Uterus (tissue), 4 donors: Measurements from ENCODE around the gene GATA2. TPM values are rescaled to one million over a fixed set of nuclear protein-coding genes. Genes with fewer than 3 reads are reported as not detected.

ENCODE experiments used
- DNase-seq, 2 donors: peaks; one replicate each; pipeline ENCODE4 v3.0.0-alpha.2; 2019 to 2020
- H3K27ac ChIP-seq, 2 donors: fragments of 200-600 bp; sonication (generic); 1 replicate in 1 of 2; 2 replicates in 1 of 2; pipeline ENCODE4 v1.5.1; 2016 to 2018
- H3K27me3 ChIP-seq, 2 donors: fragments of 200-600 bp; sonication (generic); one replicate each; pipeline ENCODE4 v1.5.1; 2018 to 2019; ENCODE audit warnings: control low read depth in 1 of 2
- H3K36me3 ChIP-seq, 2 donors: fragments of 200-600 bp; sonication (generic); one replicate each; pipeline ENCODE4 v1.5.1; 2019; ENCODE audit warnings: control low read depth in 1 of 2
- H3K4me1 ChIP-seq, 2 donors: fragments of 200-600 bp; sonication (generic); one replicate each; pipeline ENCODE4 v1.5.1; 2018 to 2019; ENCODE audit warnings: control low read depth in 1 of 2
- H3K4me3 ChIP-seq, 2 donors: fragments of 200-600 bp; sonication (generic); 1 replicate in 1 of 2; 2 replicates in 1 of 2; pipeline ENCODE4 v1.5.1; 2018 to 2019; ENCODE audit warnings: mild to moderate bottlenecking in 1 of 2
- H3K9me3 ChIP-seq, 2 donors: fragments of 200-600 bp; sonication (generic); one replicate each; pipeline ENCODE4 v1.5.1; 2019; ENCODE audit warnings: control low read depth in 1 of 2
- CTCF ChIP-seq, 4 experiments: fragments of 200-600 bp in 2 of 4; fragments of 450-650 bp in 2 of 4; sonication (generic) in 2 of 4; IDR thresholded peaks; one replicate each; pipeline ENCODE4 v1.5.1; 2016 to 2019; ENCODE audit warnings: antibody characterized with exemption in 4 of 4, mild to moderate bottlenecking in 2 of 4, moderate library complexity in 1 of 4
- POLR2A ChIP-seq, 2 donors: fragments of 450-650 bp; IDR thresholded peaks; one replicate each; pipeline ENCODE4 v1.6.1; 2016; ENCODE audit warnings: antibody characterized with exemption in 2 of 2, mild to moderate bottlenecking in 1 of 2, moderate library complexity in 1 of 2
- intact Hi-C: fragments of 100-400 bp; cut with DNase I; formaldehyde crosslinking; loops from one replicate; pipeline ENCODE4 v1.15.1; 2023; ENCODE audit warnings: low total_unique reads
- total RNA-seq, 4 donors: library from RNA; depleted of rRNA in 3 of 4; stranded (reverse); fragments of >200 nt in 3 of 4; gene quantifications; one replicate each; pipeline versions ENCODE4 v1.1.0 to v1.2.4, GENCODE V29; 2014 to 2023
- donor health status: DM: yes; HTN: yes; CAD: no.

Gene GATA2
- total RNA-seq, 4 donors from 2014 or later: 30.9 to 171 (median 52.5) TPM

DNA sequence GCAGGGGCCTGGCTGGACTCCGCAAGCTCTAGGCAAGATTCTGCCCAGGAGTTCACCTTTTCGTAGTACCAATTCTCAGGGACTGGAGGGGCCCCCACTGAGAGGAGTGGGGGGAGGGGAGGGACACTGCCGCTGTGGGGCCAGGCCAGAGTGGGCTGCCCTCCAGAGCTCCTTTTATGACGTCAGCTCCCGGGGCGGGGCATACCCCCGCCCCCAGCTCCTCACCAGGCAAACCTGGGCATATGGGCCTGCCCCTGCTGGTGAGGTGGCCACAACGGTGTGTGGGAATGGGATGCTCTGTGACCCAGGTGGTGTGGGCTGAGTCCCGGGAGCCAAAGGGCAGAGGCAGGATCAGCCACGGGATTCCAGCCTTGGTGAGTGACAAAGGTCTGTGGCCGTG is 29.6 kb downstream of the GATA2 start:
- Histone ChIP-seq H3K4me1 (no peaks in the 10 kb centered on the region), H3K27me3 (no peaks in the 10 kb centered on the region), H3K36me3 (no peaks in the 10 kb centered on the region), H3K27ac (no peak overlapping the region), H3K9me3 (no peaks in the 10 kb centered on the region), H3K4me3 (no peak overlapping the region)
- intact Hi-C loops: no loop called here
- TF ChIP-seq POLR2A (IDR thresholded peaks at IDR 0.05) (no peak), CTCF (IDR thresholded peaks at IDR 0.05) (no peak)
- no peak for DNase-seq

DNA sequence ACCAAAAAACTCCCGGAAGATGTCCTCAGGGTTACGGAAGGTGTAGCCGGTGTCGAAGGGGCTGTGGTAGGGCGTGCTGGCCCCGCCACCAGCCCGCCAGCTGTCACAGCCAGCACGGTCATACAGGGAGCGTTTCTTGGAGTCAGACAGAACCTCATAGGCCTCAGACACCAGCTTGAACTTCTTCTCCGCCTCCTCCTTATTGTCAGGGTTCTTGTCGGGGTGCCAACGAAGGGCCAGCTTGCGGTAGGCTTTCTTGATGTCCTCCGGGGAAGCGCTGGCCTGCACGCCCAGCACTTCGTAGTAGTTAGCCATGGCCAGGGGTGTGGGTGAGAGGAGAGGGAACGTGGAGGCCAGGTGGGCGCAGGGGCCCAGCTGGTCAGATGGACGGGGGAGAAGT is 30.1 kb downstream of the GATA2 start:
- Histone ChIP-seq H3K4me3 (no peak overlapping the region), H3K4me1 (no peaks in the 10 kb centered on the region), H3K27me3 (no peaks in the 10 kb centered on the region), H3K9me3 (no peaks in the 10 kb centered on the region), H3K36me3 (no peaks in the 10 kb centered on the region), H3K27ac (no peak overlapping the region)
- intact Hi-C loops: no loop called here
- DNase-seq: no peak
- TF ChIP-seq POLR2A (IDR thresholded peaks at IDR 0.05) (no peak), CTCF (IDR thresholded peaks at IDR 0.05) (no peak)

GRCh38 chr3:128462341-128462910 is 30.6 kb downstream of the GATA2 start:
- H3K4me3 ChIP-seq: no peak overlapping the region
- no peak overlapping the region for H3K27ac ChIP-seq
- no peaks in the 10 kb centered on the region for H3K9me3 ChIP-seq
- no peaks in the 10 kb centered on the region for H3K27me3 ChIP-seq
- intact Hi-C loops: no loop called here
- H3K4me1 ChIP-seq: no peaks in the 10 kb centered on the region
- TF ChIP-seq POLR2A (IDR thresholded peaks at IDR 0.05) (no peak), CTCF (IDR thresholded peaks at IDR 0.05) (no peak)
- DNase-seq: no peak
- no peaks in the 10 kb centered on the region for H3K36me3 ChIP-seq

- TF ChIP-seq POLR2A (IDR thresholded peaks at IDR 0.05): no peak
- no peak for TF ChIP-seq CTCF (IDR thresholded peaks at IDR 0.05)
- no peaks in the 10 kb centered on the region for H3K36me3 ChIP-seq
- no peak overlapping the region for H3K4me3 ChIP-seq
- H3K9me3 ChIP-seq: no peaks in the 10 kb centered on the region
- H3K4me1 ChIP-seq: no peaks in the 10 kb centered on the region
- no peaks in the 10 kb centered on the region for H3K27me3 ChIP-seq
- no peak for DNase-seq
- H3K27ac ChIP-seq: no peak overlapping the region
- intact Hi-C loops: no loop called here
Measured at GRCh38 chr3:128461731-128462130, 31.3 kb downstream of the GATA2 start.

DNA sequence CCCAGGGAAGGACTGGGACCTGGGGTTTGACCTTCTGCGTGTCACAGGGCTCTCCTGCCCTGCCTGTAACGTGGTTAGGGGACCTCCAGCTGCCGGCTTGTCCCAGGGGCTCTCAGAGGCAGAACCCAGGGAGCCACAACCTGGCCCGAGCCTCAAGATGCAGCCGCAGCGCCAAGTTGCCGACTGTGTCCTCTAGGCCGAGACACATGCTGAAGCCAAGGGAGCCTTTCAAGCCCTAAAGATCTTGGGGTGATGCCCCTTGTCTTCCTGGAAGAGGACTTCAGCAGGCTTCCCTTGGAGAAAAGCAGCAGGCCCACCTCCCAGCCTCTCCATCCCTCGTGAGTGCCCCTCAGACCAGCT is 33.6 kb downstream of the GATA2 start:
- no peaks in the 10 kb centered on the region for H3K27me3 ChIP-seq
- H3K36me3 ChIP-seq: no peaks in the 10 kb centered on the region
- intact Hi-C loops: no loop called here
- no peak overlapping the region for H3K4me3 ChIP-seq
- H3K27ac ChIP-seq: no peak overlapping the region
- DNase-seq: no peak
- no peak for TF ChIP-seq CTCF (IDR thresholded peaks at IDR 0.05)
- no peak for TF ChIP-seq POLR2A (IDR thresholded peaks at IDR 0.05)
- H3K9me3 ChIP-seq: no peaks in the 10 kb centered on the region
- no peaks in the 10 kb centered on the region for H3K4me1 ChIP-seq
